ENCODE data around the gene JAZF1.

Gene JAZF1

DNA sequence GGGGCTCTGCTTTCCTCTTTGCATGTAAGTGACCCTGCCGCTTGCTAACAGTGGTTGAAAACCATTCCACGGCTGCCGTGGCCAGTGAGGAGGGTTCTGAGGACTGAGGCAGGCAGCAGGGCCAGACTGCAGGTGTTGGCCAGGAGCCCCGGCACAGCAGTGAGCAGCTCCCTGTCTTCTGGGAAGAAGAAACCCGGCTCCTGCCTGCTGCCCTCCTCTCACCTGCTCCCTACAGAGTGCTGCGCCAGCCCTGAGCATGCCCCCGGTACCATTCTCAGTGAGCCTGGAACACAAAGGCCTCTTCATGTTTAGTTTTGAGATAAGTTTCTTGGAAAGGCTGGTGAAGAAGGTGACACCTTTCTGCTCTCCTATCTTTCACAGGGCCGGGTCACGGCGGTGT, 240.7 kb downstream of the JAZF1 start:
- H3K4me3 ChIP-seq (ENCODE audit: low read length): no peak overlapping the region
- DNase-seq: no peak
- no peaks in the 10 kb centered on the region for H3K9me2 ChIP-seq (replicated peaks; ENCODE audit: insufficient read depth, low read length)
- no peak overlapping the region for H3K9ac ChIP-seq (ENCODE audit: low read length)
- no peaks in the 10 kb centered on the region for H3K79me2 ChIP-seq (ENCODE audit: low read length)
- no peaks in the 10 kb centered on the region for H3K36me3 ChIP-seq (replicated peaks; ENCODE audit: insufficient read depth, low read length)
- H3K4me1 ChIP-seq (ENCODE audit: low read length): no peaks in the 10 kb centered on the region
- no peak overlapping the region for H2AFZ ChIP-seq (ENCODE audit: low read length)
- TF ChIP-seq, protein P1, sequence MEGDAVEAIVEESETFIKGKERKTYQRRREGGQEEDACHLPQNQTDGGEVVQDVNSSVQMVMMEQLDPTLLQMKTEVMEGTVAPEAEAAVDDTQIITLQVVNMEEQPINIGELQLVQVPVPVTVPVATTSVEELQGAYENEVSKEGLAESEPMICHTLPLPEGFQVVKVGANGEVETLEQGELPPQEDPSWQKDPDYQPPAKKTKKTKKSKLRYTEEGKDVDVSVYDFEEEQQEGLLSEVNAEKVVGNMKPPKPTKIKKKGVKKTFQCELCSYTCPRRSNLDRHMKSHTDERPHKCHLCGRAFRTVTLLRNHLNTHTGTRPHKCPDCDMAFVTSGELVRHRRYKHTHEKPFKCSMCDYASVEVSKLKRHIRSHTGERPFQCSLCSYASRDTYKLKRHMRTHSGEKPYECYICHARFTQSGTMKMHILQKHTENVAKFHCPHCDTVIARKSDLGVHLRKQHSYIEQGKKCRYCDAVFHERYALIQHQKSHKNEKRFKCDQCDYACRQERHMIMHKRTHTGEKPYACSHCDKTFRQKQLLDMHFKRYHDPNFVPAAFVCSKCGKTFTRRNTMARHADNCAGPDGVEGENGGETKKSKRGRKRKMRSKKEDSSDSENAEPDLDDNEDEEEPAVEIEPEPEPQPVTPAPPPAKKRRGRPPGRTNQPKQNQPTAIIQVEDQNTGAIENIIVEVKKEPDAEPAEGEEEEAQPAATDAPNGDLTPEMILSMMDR (IDR thresholded peaks at IDR 0.05; ENCODE audit: low read length): no peak
- no peak for TF ChIP-seq EZH2 (optimal IDR thresholded peaks at IDR 0.05; ENCODE audit: low read depth, low read length)
- no peak for TF ChIP-seq EZH2phosphoT487 (IDR thresholded peaks at IDR 0.05; ENCODE audit: low read length)
- no peak overlapping the region for H3K27ac ChIP-seq (ENCODE audit: low read length)
- no peaks in the 10 kb centered on the region for H4K20me1 ChIP-seq (ENCODE audit: insufficient read depth, low read length)
- no peaks in the 10 kb centered on the region for H3K27me3 ChIP-seq (replicated peaks; ENCODE audit: insufficient read depth, low read length)
- H3K4me2 ChIP-seq (ENCODE audit: low read depth, low read length): no peak overlapping the region
- no peaks in the 10 kb centered on the region for H3F3A ChIP-seq (ENCODE audit: insufficient read depth, low read length)
- H3K9me3 ChIP-seq (replicated peaks; ENCODE audit: insufficient read depth, low read length): no peaks in the 10 kb centered on the region

DNA sequence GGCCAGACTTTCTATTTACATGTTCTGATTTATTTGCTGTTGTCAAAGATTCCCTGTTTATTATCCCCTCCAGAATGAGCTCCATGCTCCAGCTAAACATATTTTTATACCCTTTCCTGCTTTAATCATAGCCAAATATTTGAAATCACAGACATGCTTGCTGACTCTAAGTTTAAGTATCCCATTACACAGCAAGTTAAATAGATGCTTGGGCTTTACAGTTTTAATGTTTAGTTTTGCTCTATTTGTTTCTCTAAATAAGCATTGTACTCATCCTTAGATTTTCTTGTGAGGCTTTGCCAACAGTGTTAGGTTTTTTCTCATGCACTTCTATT, 243.9 kb downstream of the JAZF1 start:
- Histone ChIP-seq H2AFZ (ENCODE audit: low read length) (no peak overlapping the region), H3K9me3 (replicated peaks; ENCODE audit: insufficient read depth, low read length) (no peaks in the 10 kb centered on the region), H4K20me1 (ENCODE audit: insufficient read depth, low read length) (no peaks in the 10 kb centered on the region), H3F3A (ENCODE audit: insufficient read depth, low read length) (no peaks in the 10 kb centered on the region), H3K27me3 (replicated peaks; ENCODE audit: insufficient read depth, low read length) (no peaks in the 10 kb centered on the region), H3K36me3 (replicated peaks; ENCODE audit: insufficient read depth, low read length) (no peaks in the 10 kb centered on the region), H3K79me2 (ENCODE audit: low read length) (no peaks in the 10 kb centered on the region), H3K4me3 (ENCODE audit: low read length) (no peak overlapping the region), H3K4me1 (ENCODE audit: low read length) (no peaks in the 10 kb centered on the region), H3K9ac (ENCODE audit: low read length) (no peak overlapping the region), H3K27ac (ENCODE audit: low read length) (no peak overlapping the region), H3K9me2 (replicated peaks; ENCODE audit: insufficient read depth, low read length) (no peaks in the 10 kb centered on the region), H3K4me2 (ENCODE audit: low read depth, low read length) (no peak overlapping the region)
- TF ChIP-seq EZH2 (optimal IDR thresholded peaks at IDR 0.05; ENCODE audit: low read depth, low read length): no peak
- TF ChIP-seq, protein P1 (IDR thresholded peaks at IDR 0.05; ENCODE audit: low read length): no peak
- TF ChIP-seq EZH2phosphoT487 (IDR thresholded peaks at IDR 0.05; ENCODE audit: low read length): no peak
- DNase-seq: no peak

DNA sequence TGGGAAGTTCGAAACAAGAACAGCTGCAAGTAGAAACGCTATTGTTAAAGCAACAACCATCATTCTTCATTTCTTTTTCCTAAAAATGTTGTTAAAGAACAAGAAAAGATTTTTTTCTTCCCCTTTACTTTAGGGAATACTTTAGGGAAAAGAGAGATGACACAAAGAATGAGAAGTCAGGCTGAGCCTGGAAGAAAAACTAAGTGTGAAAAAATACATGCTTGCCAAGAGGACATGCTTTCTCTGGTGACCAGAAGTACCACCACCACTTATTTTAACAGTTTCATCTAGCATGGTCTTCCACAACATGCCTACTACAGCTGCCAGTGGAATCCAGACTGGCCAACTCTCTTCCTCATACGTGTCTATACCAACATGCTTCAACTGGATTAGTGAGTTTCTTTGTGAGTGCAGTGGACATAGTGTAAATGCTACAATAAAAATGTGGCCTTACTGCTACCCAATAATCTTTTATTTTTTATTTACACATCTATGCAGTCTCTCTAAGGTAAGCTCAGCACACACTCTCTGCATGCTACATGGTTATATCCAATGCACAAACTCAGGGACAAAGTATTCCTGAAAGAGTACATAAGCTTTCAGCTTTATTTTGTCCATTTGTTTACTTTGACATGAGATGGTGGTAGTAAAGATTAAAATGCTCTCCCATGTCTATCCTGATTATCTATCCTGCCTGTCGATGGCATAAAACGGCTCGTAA, 244.4 kb downstream of the JAZF1 start:
- Histone ChIP-seq H3F3A (ENCODE audit: insufficient read depth, low read length) (no peaks in the 10 kb centered on the region), H3K9me2 (replicated peaks; ENCODE audit: insufficient read depth, low read length) (no peaks in the 10 kb centered on the region), H3K36me3 (replicated peaks; ENCODE audit: insufficient read depth, low read length) (no peaks in the 10 kb centered on the region), H3K9me3 (replicated peaks; ENCODE audit: insufficient read depth, low read length) (no peaks in the 10 kb centered on the region), H3K79me2 (ENCODE audit: low read length) (no peaks in the 10 kb centered on the region), H3K9ac (ENCODE audit: low read length) (no peak overlapping the region), H3K4me3 (ENCODE audit: low read length) (no peak overlapping the region), H2AFZ (ENCODE audit: low read length) (no peak overlapping the region), H3K27me3 (replicated peaks; ENCODE audit: insufficient read depth, low read length) (no peaks in the 10 kb centered on the region), H3K4me2 (ENCODE audit: low read depth, low read length) (no peak overlapping the region), H3K27ac (ENCODE audit: low read length) (no peak overlapping the region), H3K4me1 (ENCODE audit: low read length) (no peaks in the 10 kb centered on the region), H4K20me1 (ENCODE audit: insufficient read depth, low read length) (no peaks in the 10 kb centered on the region)
- DNase-seq: no peak
- TF ChIP-seq EZH2 (optimal IDR thresholded peaks at IDR 0.05; ENCODE audit: low read depth, low read length) (no peak), EZH2phosphoT487 (IDR thresholded peaks at IDR 0.05; ENCODE audit: low read length) (no peak)
- TF ChIP-seq, protein P1 (IDR thresholded peaks at IDR 0.05; ENCODE audit: low read length): no peak

Data from MM.1S (cell line).